ENCODE results near the gene FANK1. TPM values are rescaled to one million over a fixed set of nuclear protein-coding genes. Genes with fewer than 3 reads are reported as not detected.
"Not testable (repeated sequence)": the region's sequence is repeated elsewhere in the genome, so short reads cannot be mapped to it uniquely, and the experiment has no call there.

The FANK1 gene
- total RNA-seq (7.5 and 19.2 TPM in 2 replicates), polyA plus RNA-seq (11.4 and 11.5 TPM in 2 replicates)

DNA sequence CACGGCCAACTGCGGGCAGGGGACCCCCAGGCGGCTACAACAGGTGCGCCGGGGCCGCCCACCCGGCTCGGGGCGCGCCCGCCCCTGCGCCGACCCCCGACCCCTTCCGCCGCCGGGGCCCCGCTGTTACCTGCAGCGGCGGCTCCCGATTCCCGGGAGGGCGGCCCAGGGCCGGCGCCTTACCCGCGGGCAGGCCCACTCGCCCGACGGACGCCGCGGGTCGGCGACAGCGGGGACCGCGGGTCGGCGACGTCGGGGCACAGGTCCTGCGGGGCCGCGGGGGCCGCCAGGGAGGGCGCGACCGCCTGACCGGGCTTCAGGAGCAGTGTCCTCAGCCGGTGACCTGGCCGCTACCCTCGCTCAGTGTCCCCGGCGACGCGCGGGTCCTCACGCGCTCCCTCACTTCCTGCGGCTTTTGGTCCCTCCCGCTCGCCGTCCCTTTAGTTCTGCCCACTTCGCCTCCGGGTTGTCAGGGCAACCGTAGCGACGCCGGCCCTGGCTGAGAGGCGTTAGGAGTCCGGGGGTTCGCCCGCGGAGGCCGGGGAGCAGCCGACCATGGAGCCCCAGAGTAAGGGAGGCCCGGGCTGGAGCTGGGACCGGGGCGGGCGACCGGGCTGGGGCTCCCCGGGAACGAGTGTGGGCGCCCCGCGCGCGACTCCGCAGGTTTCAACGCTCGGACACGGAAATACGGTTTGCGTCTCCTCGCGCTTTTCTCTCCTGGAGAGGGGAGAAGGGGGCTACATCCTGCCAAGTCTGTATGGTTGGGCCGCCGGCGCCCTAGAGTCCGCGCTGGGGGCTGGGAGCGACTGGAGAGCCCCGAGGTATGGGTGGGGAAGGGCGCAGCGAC, at the start of gene FANK1:
Gene FANK1 (plus strand): TSS at position 477 of the 847 bp plus-strand sequence. CDS start 79 bp downstream, at position 556.
- H3K4me1 ChIP-seq (ENCODE audit: low read depth); H3K36me3 ChIP-seq; H3K27me3 ChIP-seq; H3K9me3 ChIP-seq (ENCODE audit: low read depth): not testable (repeated sequence)
- Histone ChIP-seq H3K27ac (peak within 1 kb of the TSS; percentile 90), H3K4me3 (peak within 1 kb of the TSS; percentile 84)
- DNase-seq (ENCODE audit: low read depth in 1 of 2, low spot score in 1 of 2): peak; percentile 87 to 88

DNA sequence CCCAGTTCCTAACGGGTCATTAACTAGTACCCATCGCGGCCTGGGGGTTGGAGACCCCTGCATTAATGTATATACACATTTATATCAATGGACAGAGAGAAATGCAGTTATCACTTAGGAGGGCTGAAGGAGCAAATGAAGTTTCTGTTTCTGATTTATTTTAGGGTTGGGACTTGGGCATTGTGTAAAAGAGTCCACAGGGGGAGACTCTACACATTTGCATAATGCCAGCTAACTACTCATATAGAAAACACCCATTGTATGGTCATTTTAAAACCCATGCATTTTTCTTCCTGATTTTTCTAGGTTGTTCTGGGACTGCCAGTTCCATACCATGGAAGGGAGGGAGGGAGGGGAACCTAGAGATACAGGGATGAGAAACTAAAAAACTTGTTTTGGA, 49.5 kb upstream of the FANK1 start:
- no peak overlapping the region for H3K4me3 ChIP-seq
- no peak overlapping the region for H3K27ac ChIP-seq
- TF ChIP-seq, protein P1, sequence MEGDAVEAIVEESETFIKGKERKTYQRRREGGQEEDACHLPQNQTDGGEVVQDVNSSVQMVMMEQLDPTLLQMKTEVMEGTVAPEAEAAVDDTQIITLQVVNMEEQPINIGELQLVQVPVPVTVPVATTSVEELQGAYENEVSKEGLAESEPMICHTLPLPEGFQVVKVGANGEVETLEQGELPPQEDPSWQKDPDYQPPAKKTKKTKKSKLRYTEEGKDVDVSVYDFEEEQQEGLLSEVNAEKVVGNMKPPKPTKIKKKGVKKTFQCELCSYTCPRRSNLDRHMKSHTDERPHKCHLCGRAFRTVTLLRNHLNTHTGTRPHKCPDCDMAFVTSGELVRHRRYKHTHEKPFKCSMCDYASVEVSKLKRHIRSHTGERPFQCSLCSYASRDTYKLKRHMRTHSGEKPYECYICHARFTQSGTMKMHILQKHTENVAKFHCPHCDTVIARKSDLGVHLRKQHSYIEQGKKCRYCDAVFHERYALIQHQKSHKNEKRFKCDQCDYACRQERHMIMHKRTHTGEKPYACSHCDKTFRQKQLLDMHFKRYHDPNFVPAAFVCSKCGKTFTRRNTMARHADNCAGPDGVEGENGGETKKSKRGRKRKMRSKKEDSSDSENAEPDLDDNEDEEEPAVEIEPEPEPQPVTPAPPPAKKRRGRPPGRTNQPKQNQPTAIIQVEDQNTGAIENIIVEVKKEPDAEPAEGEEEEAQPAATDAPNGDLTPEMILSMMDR (IDR thresholded peaks at IDR 0.05; ENCODE audit: low read depth, low read length): no peak
- no peak for DNase-seq (ENCODE audit: low read depth in 1 of 2, low spot score in 1 of 2)
- H3K36me3 ChIP-seq: peaks cover 53% of the 10 kb centered on the region
- H3K4me1 ChIP-seq (ENCODE audit: low read depth): no peaks in the 10 kb centered on the region
- no peaks in the 10 kb centered on the region for H3K9me3 ChIP-seq (ENCODE audit: low read depth)
- no peaks in the 10 kb centered on the region for H3K27me3 ChIP-seq

DNA sequence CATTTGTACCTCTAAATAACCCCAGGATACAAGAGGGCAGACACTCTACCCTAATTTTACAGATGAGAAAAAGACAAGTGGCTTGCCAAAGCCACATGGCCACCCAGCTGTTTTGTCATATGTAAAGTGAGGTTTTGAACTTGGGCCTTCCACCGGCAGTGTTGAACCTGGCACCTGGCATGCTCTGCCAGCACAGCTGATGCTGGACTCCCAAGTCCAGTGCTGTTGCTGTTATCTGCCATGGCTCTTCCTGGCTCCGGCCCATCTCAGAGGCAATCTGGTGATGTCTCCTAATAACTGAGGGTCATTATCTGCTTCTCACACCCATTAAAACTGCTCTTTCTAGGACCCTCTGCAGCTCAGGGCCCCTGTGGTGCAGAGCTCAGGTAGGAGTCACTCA, 48.0 kb upstream of the FANK1 start:
- no peaks in the 10 kb centered on the region for H3K9me3 ChIP-seq (ENCODE audit: low read depth)
- H3K27ac ChIP-seq: no peak overlapping the region
- no peaks in the 10 kb centered on the region for H3K27me3 ChIP-seq
- TF ChIP-seq, protein P1 (IDR thresholded peaks at IDR 0.05; ENCODE audit: low read depth, low read length): no peak
- no peaks in the 10 kb centered on the region for H3K4me1 ChIP-seq (ENCODE audit: low read depth)
- no peak overlapping the region for H3K4me3 ChIP-seq
- H3K36me3 ChIP-seq: peaks cover 56% of the 10 kb centered on the region
- no peak for DNase-seq (ENCODE audit: low read depth in 1 of 2, low spot score in 1 of 2)

DNA sequence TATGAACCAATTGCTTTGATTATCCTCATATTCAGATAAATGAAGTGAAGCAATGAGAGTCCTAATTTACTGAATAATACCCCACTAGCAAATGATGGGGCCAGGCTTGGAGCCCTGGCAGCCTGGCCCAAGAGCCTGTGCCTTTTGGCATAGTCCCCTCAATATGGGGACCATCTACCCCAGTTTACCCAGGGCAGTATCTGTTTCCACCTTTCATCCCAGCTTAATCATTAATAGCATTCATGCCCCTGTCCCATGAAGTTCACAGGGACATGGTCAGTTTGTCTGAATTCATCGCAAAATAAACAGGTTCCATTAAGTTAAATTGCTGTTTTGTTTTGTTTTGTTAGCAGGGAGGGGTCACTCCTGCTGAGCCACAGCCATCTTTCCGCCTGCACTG, 47.5 kb upstream of the FANK1 start:
- H3K36me3 ChIP-seq: peaks cover 58% of the 10 kb centered on the region
- no peaks in the 10 kb centered on the region for H3K9me3 ChIP-seq (ENCODE audit: low read depth)
- no peaks in the 10 kb centered on the region for H3K27me3 ChIP-seq
- H3K27ac ChIP-seq: no peak overlapping the region
- H3K4me1 ChIP-seq (ENCODE audit: low read depth): no peaks in the 10 kb centered on the region
- H3K4me3 ChIP-seq: no peak overlapping the region
- TF ChIP-seq, protein P1 (IDR thresholded peaks at IDR 0.05; ENCODE audit: low read depth, low read length): no peak
- no peak for DNase-seq (ENCODE audit: low read depth in 1 of 2, low spot score in 1 of 2)

DNA sequence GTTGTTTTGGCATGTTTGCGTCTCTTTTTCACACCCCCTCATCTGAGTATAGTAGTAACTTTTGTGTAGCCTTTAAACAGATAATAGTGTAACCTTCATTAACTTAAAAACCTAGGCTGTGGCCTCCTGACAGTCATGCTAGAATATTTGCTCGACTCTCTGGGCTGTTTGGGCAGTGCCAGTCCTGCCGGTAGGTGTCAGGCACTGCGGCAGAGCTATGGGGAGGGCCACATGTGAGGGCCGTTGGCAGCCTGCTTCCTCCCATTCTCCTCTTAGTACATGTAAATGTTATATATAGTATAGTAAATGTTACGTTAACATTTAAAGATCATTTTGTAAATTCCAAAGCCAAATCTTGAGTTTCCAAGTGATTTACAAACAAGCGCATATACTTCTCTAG, 46.9 kb upstream of the FANK1 start:
- no peaks in the 10 kb centered on the region for H3K4me1 ChIP-seq (ENCODE audit: low read depth)
- no peak overlapping the region for H3K4me3 ChIP-seq
- TF ChIP-seq, protein P1 (IDR thresholded peaks at IDR 0.05; ENCODE audit: low read depth, low read length): no peak
- no peak for DNase-seq (ENCODE audit: low read depth in 1 of 2, low spot score in 1 of 2)
- no peaks in the 10 kb centered on the region for H3K27me3 ChIP-seq
- H3K9me3 ChIP-seq (ENCODE audit: low read depth): no peaks in the 10 kb centered on the region
- no peak overlapping the region for H3K27ac ChIP-seq
- H3K36me3 ChIP-seq: peaks cover 55% of the 10 kb centered on the region

Measured in cardiac muscle cell (in vitro differentiated cells and primary cell).